Gastroesophageal sphincter (tissue), 3 donors: ENCODE results near the gene TMEM100.
A peak's percentile ranks its signal among the peaks of the same experiment; 100 is the strongest.

Experiments used
- EP300 ChIP-seq: sonication (generic); formaldehyde crosslinking; IDR thresholded peaks from one replicate; pipeline ENCODE4 v1.6.1; 2017; ENCODE audit warnings: antibody characterized with exemption, mild to moderate bottlenecking
- POLR2A ChIP-seq, 2 donors: fragments of 450-650 bp; IDR thresholded peaks; one replicate each; pipeline ENCODE4 v1.6.1; 2017; ENCODE audit warnings: antibody characterized with exemption in 2 of 2, mild to moderate bottlenecking in 2 of 2, moderate library complexity in 1 of 2
- TF ChIP-seq, protein P1 (sequence below), 4 experiments: fragments of 200-600 bp in 2 of 4; fragments of 450-650 bp in 2 of 4; sonication (generic) in 1 of 4; IDR thresholded peaks; one replicate each; pipeline ENCODE4 v1.5.1; 2017 to 2019; ENCODE audit warnings: antibody characterized with exemption in 4 of 4, mild to moderate bottlenecking in 2 of 4, moderate library complexity in 2 of 4

DNA sequence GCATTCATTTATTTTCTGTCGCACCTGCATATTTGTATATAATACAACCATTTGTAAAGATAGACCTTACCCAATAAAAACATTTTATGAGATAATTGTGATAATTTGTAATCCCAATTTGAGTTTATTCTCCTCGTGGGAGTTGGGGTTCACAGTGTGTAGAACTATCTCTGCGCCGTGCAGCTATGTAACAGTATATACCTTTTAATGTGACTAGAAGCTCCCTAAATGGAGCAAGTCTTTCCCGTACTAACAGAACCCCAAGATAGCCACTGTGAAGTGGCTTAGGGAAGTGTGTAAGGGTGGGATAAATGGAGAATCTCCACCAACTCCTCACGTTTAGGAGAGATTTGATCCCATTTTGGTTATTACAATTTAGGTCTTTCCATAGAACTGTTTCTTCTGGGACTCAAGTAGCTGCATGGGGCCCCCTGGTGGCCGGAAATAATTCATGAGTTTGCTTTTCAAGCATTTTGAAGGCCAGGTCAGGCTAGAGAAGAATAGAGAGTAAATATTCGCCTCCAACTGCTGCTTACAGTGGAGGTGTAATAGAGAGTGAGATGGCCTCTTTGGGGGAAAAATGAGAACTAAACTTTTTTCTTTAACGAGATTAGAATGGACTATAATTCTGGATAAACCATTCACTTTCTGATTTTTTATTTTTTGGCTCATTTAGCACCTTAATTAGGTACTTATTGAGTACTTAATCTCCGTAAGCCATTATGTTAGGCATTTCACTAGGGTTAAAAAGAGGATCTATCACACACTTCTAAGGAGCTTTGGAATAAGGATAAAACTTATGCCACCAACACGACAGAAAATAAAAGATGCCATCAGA is 4.5 kb downstream of the TMEM100 start:
- TF ChIP-seq POLR2A (IDR thresholded peaks at IDR 0.05) (no peak), EP300 (no peak)
- TF ChIP-seq, protein P1, sequence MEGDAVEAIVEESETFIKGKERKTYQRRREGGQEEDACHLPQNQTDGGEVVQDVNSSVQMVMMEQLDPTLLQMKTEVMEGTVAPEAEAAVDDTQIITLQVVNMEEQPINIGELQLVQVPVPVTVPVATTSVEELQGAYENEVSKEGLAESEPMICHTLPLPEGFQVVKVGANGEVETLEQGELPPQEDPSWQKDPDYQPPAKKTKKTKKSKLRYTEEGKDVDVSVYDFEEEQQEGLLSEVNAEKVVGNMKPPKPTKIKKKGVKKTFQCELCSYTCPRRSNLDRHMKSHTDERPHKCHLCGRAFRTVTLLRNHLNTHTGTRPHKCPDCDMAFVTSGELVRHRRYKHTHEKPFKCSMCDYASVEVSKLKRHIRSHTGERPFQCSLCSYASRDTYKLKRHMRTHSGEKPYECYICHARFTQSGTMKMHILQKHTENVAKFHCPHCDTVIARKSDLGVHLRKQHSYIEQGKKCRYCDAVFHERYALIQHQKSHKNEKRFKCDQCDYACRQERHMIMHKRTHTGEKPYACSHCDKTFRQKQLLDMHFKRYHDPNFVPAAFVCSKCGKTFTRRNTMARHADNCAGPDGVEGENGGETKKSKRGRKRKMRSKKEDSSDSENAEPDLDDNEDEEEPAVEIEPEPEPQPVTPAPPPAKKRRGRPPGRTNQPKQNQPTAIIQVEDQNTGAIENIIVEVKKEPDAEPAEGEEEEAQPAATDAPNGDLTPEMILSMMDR (IDR thresholded peaks at IDR 0.05): peak; percentile 71 to 78 (median 74)
